DMS53 (cell line): Measurements from ENCODE around the gene GNPDA2.
"Not testable (repeated sequence)": the region's sequence is repeated elsewhere in the genome, so short reads cannot be mapped to it uniquely, and the experiment has no call there.

Source experiments
- DNase-seq: peaks from one replicate; lab custom pipeline; 2025; lab: John Stamatoyannopoulos, UW

The GNPDA2 gene

DNA sequence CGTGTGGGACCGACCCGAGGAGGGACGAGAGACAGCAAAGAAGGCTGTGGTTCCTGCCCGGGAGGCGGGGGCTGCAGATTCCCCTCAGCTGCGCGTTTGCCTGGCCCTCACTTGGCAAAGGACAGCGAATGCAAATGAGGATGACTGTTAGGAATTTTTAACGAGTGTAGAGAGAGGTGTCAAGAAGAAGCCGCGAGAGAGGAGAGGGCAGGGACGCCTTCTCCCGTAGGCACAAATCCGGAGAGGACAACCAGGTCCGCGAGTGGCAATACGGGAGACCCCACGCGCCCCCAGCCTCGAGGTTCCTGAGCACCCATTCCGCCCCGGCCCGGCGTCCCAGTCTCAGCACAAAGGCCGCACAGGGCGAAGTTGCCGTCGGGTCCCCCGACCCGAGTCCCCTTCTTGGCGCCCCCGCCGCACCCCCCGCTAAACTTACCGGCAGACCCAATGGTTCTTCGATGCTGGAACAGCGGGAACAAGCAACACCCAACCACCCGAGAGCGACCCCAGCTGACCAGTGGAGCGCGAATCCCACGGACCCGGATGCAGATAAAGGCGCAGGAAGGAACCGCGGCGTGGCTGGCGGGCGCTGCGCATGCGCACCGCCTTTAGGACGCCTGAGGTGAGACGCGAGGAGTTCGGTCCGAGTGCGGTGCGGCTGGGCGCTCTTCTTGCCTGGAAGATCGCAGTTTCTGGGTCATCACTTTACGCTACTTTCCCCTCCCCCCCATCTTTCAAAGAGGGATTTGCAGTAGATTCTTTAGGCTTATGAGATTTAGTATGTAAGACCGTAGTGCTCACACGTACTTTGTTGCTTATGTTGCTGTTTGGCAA, at the start of gene GNPDA2:
Gene GNPDA2, minus strand, starts transcription at position 519 of the 834 bp plus-strand sequence. CDS start 4,349 bp downstream, outside the sequence.
- peak; percentile 97 for DNase-seq

DNA sequence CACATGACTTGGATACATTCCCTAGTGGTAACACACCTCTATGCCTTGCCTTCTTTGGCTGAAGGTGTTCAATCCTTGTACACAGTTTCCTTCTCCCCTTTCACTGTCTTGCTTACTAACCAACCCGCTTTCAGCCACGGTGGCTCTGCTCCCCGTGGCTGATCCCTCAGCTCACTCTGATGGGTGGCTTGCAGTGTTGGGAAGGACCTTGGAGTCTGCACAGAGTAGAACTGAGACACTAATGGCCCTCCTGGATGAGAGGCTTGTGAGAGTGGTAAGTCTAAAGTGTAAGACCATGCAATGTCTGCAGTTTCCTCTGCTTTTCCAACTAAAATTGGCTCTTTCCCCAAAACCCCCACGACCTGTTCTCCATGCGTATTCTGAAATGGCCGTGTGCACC, 46.0 kb upstream of the GNPDA2 start:
- no peak for DNase-seq

DNA sequence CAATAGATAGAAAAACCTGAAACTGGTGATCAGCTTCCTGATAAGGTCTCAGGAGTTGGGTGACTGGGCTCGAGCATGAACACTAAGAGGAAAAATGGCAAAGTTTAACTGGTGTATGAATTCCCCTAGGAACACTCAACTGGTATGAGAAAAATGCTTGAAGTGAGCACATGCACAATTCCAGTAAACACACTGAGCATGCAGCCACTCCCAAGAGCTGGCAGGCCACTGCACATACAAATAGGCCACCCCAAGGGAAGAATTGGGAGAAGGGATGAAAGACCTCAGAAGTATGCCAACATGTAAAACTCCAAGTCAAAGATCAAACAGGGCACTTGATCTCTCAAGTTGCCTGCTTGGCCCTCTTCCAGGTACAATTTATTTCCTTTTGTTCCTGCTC, 45.4 kb upstream of the GNPDA2 start:
- DNase-seq: no peak

DNA sequence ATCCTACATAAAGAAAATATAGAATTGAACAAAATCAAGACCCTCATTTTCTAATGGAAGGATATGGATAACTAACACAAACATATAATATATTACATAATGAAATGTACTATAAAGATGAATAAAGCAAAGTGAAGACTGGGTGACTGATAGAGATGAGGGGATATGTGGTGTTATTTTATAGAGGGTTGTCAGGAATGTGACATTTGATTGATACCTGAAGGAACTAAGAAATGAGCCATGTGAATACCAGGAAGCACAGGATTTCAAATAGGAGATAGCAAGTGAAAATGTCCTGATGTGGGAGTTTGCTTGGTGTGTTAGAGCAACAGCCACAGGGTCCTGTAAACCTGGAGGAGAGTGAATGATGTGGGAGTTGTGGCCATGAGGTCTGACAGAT, 40.1 kb upstream of the GNPDA2 start:
- DNase-seq: no peak

DNA sequence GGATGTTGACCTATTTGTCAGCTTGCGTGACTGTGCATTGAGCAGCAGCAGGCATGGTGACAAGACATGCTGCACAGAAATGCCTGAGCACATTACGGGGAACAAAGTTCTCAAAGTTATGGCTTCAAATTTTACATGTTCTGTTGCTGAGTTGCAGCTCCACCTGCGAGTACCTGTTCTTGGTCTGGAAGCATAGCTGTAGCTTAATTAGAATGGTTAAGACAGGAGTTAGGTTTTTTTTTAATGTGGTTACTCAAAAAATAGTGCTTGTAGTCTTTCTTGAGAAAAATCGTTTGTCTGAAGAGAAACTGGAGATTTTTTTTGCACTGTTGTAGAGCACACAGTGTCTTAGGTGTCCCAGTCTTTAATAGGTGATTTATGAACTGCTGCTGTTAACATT, 38.8 kb upstream of the GNPDA2 start:
- no peak for DNase-seq

DNA sequence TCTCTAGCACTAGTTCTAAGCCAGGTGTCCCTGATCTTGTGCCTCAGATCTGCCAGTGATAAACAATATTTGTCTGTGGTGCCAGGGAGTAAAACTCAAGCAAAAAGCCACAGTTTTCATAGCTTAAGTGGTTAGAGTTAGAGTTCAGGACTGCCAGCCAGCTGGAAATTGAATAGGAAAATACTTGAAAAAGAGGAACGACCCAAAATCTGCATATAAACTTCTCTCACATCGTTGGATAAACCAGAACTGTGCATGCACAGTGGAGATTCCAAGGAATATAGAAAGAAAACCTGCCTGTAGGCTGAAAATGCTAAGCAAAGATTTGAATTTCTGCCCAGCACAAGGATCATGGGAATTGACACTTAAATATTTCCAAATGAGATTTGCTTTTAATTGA, 35.0 kb upstream of the GNPDA2 start:
- no peak for DNase-seq

DNA sequence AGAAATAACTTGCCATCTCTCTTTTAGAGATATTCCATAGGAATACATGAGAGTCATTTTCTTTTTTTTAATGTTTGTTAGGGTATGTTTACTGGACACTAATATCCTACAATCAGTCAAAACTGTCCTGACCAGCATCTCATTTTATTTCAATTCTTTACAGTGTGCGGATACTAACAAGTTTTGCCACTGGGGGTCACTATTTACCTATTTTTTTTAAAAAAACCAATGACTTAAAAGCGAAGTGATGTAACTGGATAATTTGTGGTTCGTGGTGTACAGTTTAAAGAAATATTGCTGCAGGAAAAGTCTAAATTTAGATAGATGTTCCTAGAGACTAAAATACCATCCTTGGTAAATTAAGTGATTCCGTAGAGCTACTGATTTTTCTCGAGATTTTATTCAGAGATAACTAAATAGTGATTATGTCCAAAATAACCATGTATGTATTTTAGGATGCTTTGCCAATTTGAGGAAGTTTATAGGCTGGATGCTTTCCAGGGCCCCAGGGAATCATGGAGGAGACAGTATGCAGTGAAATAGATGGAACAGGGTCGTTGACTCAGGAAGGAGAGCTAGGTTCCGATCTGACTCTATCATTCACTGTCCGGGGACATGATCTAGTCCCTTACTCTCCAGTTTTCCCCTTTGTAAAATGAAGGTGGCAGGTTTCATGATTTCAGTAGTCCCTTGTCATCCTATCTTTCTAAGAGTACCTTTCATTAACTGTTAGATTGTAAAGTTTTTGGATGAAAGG, 34.0 kb upstream of the GNPDA2 start:
- DNase-seq: peak; percentile 77

DNA sequence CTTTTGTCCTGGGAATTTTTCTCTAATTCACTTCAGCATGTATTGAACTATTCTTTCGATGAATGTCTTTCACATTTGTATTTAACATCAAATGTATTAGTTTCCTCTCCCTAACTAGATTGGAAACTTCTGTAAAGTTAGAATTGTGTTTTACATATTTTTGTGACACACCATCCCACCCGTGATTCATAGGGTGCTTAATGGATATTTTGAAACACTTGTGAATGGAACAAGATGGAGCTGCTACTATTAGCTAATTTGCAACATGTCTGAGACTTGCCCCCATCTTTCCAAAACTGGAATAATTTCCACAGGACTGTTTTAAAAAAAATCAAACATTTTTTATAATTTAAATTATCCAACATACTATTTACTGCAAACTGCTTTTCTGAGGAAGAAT, 30.2 kb upstream of the GNPDA2 start:
- no peak for DNase-seq

DNA sequence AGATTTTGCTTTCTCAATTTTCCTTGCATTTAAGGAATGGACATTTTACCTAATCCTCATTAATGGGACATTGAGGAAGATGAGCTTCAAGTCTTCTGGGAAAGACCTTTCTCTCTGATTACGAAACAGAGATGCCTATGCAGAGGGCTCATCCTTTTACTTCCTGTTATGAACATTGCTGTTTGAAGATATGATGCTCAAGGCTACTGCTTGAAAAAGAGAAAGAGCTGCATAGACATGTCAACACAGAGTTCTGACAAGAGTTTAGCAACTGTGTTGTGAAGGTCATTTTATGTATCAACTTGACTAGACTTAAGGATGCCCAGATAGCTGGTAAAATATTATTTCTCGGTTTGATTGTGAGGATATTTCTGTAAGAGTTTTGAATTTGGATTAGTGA, 13.8 kb upstream of the GNPDA2 start:
- DNase-seq: no peak

DNA sequence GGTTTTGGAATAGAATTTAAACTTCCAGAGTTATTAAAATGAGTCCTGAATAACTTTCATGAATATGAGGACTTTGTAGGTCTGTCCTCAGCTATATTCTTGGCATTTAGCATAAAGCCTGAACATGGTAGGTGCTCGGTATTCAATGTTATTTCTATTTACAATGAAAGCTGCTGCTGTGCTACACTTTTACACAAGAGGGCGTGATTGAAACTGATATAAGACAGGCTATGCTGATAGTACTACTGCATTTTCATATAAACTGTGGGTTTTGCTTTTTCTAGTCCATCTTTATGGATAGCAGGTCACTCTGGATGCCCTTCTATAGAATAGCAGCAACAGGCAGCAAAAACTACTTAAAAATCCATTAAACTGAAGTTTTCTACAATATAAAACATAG, 12.3 kb upstream of the GNPDA2 start:
- peak; percentile 62 for DNase-seq

DNA sequence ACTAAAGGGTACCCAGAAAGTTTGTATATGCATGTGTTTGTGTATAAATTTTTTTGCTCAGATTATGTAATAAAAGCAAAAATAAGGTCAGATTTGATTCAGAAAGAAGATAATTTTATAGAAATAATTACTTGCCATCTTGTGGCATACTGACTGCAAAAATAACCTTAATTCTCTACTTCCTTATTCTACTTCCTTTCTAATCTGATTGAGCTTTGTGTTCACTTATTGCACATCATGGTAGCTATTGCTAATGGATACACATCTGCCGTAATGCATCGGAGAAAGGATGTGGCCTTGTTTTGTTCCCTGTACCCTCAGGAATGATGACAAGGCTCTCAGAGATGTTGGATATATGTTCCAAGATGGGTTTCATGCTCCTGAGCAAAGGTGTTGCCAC, 10.5 kb upstream of the GNPDA2 start:
- DNase-seq: no peak

DNA sequence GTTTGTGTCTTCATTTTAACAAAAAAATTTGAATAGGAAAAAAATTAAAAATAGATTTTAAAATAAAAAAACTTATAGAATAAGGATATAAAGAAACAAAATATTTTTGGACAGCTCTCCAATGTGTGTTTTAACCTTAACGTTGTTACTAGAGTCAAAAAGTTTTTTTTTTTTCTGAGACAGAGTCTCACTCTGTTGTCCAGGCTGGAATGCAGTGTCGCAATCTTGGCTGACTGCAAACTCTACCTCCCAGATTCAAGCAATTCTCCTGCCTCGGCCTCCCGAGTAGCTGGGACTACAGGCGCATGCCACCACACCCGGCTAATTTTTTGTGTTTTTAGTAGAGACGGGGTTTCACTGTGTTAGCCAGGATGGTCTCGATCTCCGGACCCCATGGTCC, 2.3 kb upstream of the GNPDA2 start:
- DNase-seq: not testable (repeated sequence)

DNA sequence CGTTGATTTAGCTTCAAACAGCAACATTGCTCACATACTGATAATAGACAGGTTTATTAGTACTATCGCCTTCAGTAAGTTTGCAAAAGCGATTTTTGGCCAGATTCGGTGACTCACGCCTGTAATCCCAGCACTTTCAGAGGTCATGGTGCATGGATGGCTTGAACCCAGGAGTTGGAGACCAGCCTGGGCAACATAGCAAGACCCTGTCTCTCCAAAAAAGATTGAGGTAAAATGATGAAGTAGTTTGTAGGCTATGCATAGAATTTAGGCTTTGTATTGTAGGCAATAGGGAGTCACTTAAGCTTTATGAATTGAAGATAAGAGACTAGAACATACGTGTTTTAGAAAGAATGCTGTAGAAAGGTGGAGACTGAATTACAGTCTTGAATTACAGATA, 1.1 kb upstream of the GNPDA2 start:
- no peak for DNase-seq

DNA sequence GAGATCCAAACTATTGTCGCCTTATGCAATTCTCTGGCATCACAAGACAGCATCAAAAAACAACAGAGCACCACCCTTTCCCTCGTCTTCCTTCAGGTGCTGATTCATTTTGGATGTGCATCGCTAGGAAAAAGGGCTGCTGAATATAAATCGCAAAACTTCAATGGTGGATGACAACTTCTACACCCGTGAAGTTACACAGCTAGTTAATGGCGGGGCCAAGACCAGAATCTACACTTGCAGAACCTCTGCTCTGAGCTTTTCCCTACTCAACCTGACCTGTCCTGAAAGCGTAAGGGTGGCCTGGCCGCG, 674 bp downstream of the GNPDA2 start:
- DNase-seq: no peak

DNA sequence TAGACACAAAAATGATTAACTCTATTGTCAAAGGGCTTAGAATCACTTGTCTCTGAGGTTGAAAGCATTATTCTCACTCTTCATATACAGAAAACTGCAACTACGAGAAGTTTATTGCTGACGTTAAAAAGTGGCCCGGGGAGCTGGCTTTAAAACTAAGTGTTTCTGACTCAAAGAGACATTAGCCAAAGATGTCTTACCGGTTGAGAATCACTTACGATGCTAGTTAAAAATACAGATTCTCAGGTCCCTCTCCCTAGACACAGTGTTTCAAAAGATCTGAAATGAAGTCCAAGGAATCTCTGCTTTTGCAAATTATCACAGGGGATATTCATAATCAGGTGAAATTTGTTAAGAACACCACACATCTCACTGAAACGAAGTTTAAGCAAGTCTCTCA, 1.2 kb downstream of the GNPDA2 start:
- DNase-seq: no peak

DNA sequence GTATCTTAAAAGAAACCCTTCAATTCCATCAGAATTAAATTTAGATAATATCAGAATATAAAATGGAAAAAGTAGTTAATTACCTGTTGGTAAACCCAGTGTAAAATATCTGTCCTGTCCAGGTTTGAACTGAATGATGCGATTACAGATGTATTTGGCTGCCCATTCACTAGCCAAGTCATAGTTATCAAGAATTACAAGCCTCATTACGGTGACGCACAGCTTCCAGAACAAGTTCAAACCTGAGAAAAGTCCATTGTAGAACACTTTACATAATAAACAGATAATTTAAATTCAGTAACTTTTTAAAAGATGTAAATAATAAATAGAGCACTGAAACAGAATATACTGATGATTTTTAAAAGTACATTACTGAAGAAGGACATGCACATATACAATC, 4.4 kb downstream of the GNPDA2 start:
- no peak for DNase-seq

DNA sequence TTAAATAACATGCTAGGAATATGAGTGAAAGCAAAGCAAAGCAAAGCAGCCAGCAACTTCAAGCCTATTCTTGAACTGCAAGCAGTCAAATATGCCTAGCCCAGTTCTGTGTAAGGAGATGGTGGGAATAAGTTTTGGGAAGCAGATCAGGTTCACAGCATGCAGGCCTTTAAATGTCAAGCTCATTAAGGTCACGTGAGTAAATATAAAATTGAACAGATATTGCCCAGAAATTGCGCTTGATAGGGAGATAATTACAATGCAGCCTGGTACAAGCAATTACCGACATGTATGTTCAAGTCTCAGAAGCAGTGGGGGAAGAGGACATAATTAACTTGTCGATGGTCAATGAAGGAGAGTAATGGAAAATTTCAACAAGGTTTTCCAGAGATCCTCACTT, 6.0 kb downstream of the GNPDA2 start:
- no peak for DNase-seq

DNA sequence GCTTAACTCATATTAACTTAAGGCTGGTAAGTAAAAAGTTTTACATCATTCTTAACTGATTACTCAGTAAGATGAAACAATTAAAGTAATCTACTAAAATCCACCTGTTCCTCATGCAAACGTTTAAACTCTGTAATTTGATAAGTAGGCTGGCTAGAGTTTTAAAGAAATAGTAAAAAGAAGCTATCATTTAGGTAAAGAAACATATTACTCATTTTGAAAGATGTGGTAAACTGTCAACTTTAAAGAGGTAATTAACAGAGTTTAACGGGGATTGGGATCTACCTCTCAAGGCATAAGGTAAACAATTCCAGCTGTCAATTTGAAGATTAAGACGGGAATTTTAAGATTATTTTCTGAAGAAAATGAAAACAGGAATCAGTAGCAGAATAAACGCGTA, 9.8 kb downstream of the GNPDA2 start:
- no peak for DNase-seq

DNA sequence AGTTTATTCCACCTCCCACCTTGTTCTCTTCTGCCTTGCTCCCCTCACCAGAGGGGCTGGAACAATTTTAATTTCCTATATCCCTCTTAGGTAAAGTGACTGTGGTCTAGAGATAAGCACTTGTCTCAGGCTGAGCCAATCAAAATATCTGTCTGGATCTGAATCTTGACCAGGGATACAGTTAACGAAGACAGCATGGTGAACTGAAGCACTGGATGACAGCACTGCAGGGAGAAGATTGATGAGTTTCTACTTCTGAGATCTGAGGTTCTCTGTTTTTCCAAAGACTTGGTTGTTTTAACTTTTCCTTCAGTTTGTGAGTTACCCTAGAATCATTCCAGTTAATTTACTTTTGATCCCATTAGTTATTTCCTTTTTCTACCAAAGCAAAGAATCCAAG, 13.2 kb downstream of the GNPDA2 start:
- no peak for DNase-seq

DNA sequence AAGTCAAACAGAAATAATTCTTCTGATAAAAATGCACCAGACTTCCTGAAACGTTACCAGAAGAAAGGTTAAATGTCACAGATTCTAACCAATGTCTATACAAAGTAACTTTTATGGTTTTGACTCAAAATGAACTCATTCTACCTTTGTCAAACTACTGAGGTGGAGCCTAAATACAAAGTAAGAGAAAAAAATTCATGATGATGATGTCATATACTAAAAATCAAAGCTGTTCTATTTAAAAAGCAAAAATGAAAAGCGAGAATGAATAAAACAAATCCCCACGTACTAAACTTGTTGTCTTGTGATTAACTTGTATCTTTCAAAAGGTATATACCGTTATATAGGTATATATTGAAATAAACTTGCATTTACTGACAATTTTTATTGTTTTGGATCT, 21.7 kb downstream of the GNPDA2 start:
- no peak for DNase-seq

DNA sequence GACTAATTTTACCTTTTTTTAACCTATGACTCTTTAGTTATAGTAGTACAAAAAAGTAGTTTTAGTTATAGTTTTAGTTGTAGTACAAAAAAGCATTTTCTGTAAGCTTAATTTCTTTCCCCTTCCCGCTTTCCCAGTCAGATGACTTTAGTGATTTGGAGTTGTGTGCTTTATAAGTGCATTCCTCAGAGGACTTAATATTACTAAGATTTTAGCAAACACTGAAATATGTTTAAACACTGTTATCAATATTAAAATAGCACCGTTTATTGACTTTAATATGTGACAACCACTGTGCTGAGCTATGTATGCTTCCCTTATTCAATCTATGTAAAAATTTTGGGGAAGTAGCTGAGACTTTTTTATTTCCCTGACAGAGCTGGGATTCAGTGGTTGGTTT, 25.3 kb downstream of the GNPDA2 start:
- no peak for DNase-seq

DNA sequence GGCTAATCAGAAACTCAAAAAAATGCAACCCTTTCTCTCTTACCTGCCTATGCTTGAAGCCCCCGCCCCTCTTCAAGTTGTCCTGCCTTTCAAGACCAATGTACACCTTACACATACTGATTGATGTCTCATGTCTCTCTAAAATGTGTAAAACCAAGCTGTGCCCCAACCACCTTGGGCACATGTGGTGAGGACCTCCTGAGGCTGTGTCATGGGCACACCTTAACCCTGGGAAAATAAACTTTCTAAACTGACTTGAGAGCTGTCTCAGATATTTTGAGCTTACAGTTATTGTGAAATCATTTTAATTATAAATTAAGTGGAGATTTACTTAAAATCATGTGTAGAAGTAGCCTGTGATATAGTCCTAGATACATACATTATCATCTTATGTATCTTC, 25.9 kb downstream of the GNPDA2 start:
- DNase-seq: no peak

DNA sequence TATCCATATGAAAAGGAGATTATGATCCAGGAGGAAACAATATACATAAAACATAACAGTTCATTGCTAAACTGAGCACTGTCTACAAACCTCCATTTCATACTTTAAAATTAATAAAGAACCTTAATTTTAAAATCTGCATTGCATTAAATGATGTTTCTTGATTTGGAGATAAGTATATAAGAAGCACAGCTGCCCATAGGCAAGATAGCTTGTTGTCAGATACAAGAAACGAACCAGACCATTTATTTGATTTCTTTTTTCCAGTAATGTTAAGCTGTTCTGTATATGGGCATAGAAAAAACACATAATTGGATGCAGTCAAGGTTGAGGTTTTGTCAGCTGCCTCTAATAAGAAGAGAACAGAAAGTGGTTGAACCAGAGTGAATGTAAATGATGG, 41.7 kb downstream of the GNPDA2 start:
- no peak for DNase-seq

DNA sequence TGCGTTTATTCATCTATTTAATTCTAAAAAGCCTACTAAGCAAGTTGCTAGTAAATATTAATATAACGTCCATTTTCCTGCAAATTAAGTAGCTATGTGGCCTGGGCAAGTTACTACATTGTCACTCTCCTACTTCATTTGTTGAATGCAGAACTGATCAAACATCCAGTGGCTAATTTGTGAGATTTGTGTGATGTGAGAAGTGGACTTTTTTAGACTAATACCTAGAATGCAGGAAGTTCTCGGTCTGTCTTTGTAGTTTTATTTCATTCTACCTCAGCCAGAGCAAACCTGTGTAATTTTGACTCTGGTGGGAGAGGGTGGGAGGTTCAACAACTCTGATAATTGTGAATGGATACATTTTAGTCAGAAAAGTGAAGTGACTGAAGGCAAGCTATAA, 47.3 kb downstream of the GNPDA2 start:
- DNase-seq: no peak
